H9 (cell line): Measurements from ENCODE around the gene KCNAB2. TPM values are rescaled to one million over a fixed set of nuclear protein-coding genes. Genes with fewer than 3 reads are reported as not detected.

Experiments used
- DNase-seq: peaks from one replicate; pipeline ENCODE4 v3.0.0-alpha.2; 2017
- H2AFZ ChIP-seq: one replicate; pipeline ENCODE4 v1.6.1; 2013; ENCODE audit warnings: mild to moderate bottlenecking, low read length, control low read depth, moderate library complexity
- H2AK5ac ChIP-seq: 2 replicates; pipeline ENCODE4 v1.6.1; 2013; ENCODE audit warnings: low read length, control low read depth, mixed read lengths; ENCODE audit not compliant: insufficient read length
- H2BK120ac ChIP-seq: one replicate; pipeline ENCODE4 v1.6.1; 2013; ENCODE audit warnings: low read depth, mild to moderate bottlenecking, low read length, control low read depth, inconsistent platforms; ENCODE audit not compliant: poor library complexity, severe bottlenecking
- H2BK12ac ChIP-seq: 2 replicates; pipeline ENCODE4 v1.6.1; 2013; ENCODE audit warnings: low read length, control low read depth, mixed read lengths, low read depth; ENCODE audit not compliant: insufficient read length
- H2BK15ac ChIP-seq: 2 replicates; pipeline ENCODE4 v1.6.1; 2013; ENCODE audit warnings: low read depth, low read length, control low read depth
- H2BK20ac ChIP-seq: one replicate; pipeline ENCODE4 v1.6.1; 2013; ENCODE audit warnings: low read depth, mild to moderate bottlenecking, low read length, control low read depth, inconsistent platforms; ENCODE audit not compliant: poor library complexity, severe bottlenecking
- H2BK5ac ChIP-seq: 2 replicates; pipeline ENCODE4 v1.6.1; 2013; ENCODE audit warnings: low read length, control low read depth, mixed read lengths; ENCODE audit not compliant: insufficient read length
- H3K14ac ChIP-seq: 2 replicates; pipeline ENCODE4 v1.6.1; 2013; ENCODE audit warnings: low read length, control low read depth; ENCODE audit not compliant: insufficient read depth
- H3K18ac ChIP-seq: 2 replicates; pipeline ENCODE4 v1.6.1; 2013; ENCODE audit warnings: low read depth, mild to moderate bottlenecking, mixed read lengths, low read length, control low read depth; ENCODE audit not compliant: insufficient read length
- H3K23ac ChIP-seq: 2 replicates; pipeline ENCODE4 v1.6.1; 2013; ENCODE audit warnings: low read length, control low read depth, mixed read lengths, low read depth; ENCODE audit not compliant: insufficient read length
- H3K23me2 ChIP-seq: 2 replicates; pipeline ENCODE4 v1.6.1; 2013; ENCODE audit warnings: low read depth, mild to moderate bottlenecking, mixed read lengths, low read length, control low read depth; ENCODE audit not compliant: insufficient read length, poor library complexity, severe bottlenecking
- H3K27ac ChIP-seq: 2 replicates; pipeline ENCODE4 v1.5.1; 2013; ENCODE audit warnings: low read length, control low read depth, mixed read lengths, low read depth; ENCODE audit not compliant: insufficient read length
- H3K27me3 ChIP-seq: 2 replicates; pipeline ENCODE4 v1.6.1; 2013; ENCODE audit warnings: low read length, control low read depth, inconsistent platforms; ENCODE audit not compliant: insufficient read depth
- H3K4ac ChIP-seq: 2 replicates; pipeline ENCODE4 v1.6.1; 2013; ENCODE audit warnings: low read depth, mild to moderate bottlenecking, control low read depth, inconsistent platforms, low read length, moderate library complexity
- H3K4me1 ChIP-seq: 2 replicates; pipeline ENCODE4 v1.6.1; 2013; ENCODE audit warnings: low read length, control low read depth, inconsistent platforms; ENCODE audit not compliant: insufficient read depth
- H3K4me2 ChIP-seq: 2 replicates; pipeline ENCODE4 v1.6.1; 2013; ENCODE audit warnings: low read length, control low read depth, mixed read lengths; ENCODE audit not compliant: insufficient read length, insufficient read depth
- H3K56ac ChIP-seq: 2 replicates; pipeline ENCODE4 v1.6.1; 2013; ENCODE audit warnings: low read depth, mild to moderate bottlenecking, mixed read lengths, low read length, control low read depth; ENCODE audit not compliant: insufficient read length
- H3K79me1 ChIP-seq: 2 replicates; pipeline ENCODE4 v1.6.1; 2013; ENCODE audit warnings: low read depth, mild to moderate bottlenecking, moderate library complexity, low read length, control low read depth, inconsistent platforms; ENCODE audit not compliant: insufficient read depth, poor library complexity, severe bottlenecking
- H3K79me2 ChIP-seq: 2 replicates; pipeline ENCODE4 v1.6.1; 2013; ENCODE audit warnings: low read length, control low read depth, inconsistent platforms; ENCODE audit not compliant: insufficient read depth
- H3K9ac ChIP-seq: 2 replicates; pipeline ENCODE4 v1.6.1; 2013; ENCODE audit warnings: low read length, control low read depth, mixed read lengths; ENCODE audit not compliant: insufficient read length; ENCODE audit errors: extremely low read depth
- H3K9me3 ChIP-seq: one replicate; pipeline ENCODE4 v1.6.1; 2013; ENCODE audit warnings: low read depth, low read length, inconsistent platforms; ENCODE audit not compliant: control insufficient read depth
- H3T11ph ChIP-seq: one replicate; pipeline ENCODE4 v1.6.1; 2013; ENCODE audit warnings: mild to moderate bottlenecking, low read length, control low read depth, inconsistent platforms
- H4K20me1 ChIP-seq: one replicate; pipeline ENCODE4 v1.6.1; 2013; ENCODE audit not compliant: control insufficient read depth, insufficient read length, insufficient read depth
- H4K5ac ChIP-seq: 2 replicates; pipeline ENCODE4 v1.6.1; 2013; ENCODE audit warnings: low read depth, mild to moderate bottlenecking, mixed read lengths, low read length, control low read depth; ENCODE audit not compliant: insufficient read length
- H4K8ac ChIP-seq: replicated peaks from 2 replicates; pipeline ENCODE4 v1.6.1; 2013; ENCODE audit warnings: low read length, control low read depth, mixed read lengths, low read depth; ENCODE audit not compliant: insufficient read length
- H4K91ac ChIP-seq: 2 replicates; pipeline ENCODE4 v1.6.1; 2013; ENCODE audit warnings: low read depth, mild to moderate bottlenecking, moderate library complexity, mixed read lengths, low read length, control low read depth; ENCODE audit not compliant: insufficient read length
- H3K27ac Mint-ChIP-seq, 3 experiments: 2 replicates in 2 of 3; 3 replicates in 1 of 3; pipeline ENCODE4 v1.8.0; 2020 to 2021; ENCODE audit warnings: mixed read lengths in 3 of 3, mild to moderate bottlenecking in 1 of 3, moderate library complexity in 1 of 3
- H3K27me3 Mint-ChIP-seq: 2 replicates; pipeline ENCODE4 v1.8.0; 2021; ENCODE audit warnings: low read depth, mild to moderate bottlenecking, moderate library complexity, mixed read lengths
- H3K36me3 Mint-ChIP-seq, 3 experiments: 2 replicates in 2 of 3; 3 replicates in 1 of 3; pipeline ENCODE4 v1.8.0; 2020 to 2021; ENCODE audit warnings: low read depth in 3 of 3, mixed read lengths in 3 of 3; ENCODE audit not compliant: insufficient read depth in 1 of 3
- H3K4me1 Mint-ChIP-seq, 2 experiments: 2 replicates each; pipeline ENCODE4 v1.8.0; 2020; ENCODE audit warnings: mixed read lengths in 2 of 2
- H3K4me3 Mint-ChIP-seq, 2 experiments: 2 replicates in 1 of 2; 3 replicates in 1 of 2; pipeline ENCODE4 v1.8.0; 2020 to 2021; ENCODE audit warnings: mild to moderate bottlenecking in 2 of 2, mixed read lengths in 2 of 2, moderate library complexity in 1 of 2
- H3K9me3 Mint-ChIP-seq, 2 experiments: 2 replicates in 1 of 2; 3 replicates in 1 of 2; pipeline ENCODE4 v1.8.0; 2020; ENCODE audit warnings: mild to moderate bottlenecking in 2 of 2, mixed read lengths in 2 of 2, moderate library complexity in 1 of 2
- WGBS: extraction: QIAGEN DNeasy Blood & Tissue Kit; methylation state at CpG from one replicate; pipeline ENCODE4 v1.1.7; 2013; ENCODE audit warnings: missing lambda C conversion rate, low lambda C conversion rate, mixed read lengths; ENCODE audit not compliant: insufficient read length; ENCODE audit errors: extremely low coverage; 5-methylcytosine and 5-hydroxymethylcytosine counted together
- total RNA-seq: library from RNA; stranded (reverse); gene quantifications from 2 replicates; pipeline ENCODE4 v1.2.1, GENCODE V29; 2021
- TF ChIP-seq, protein P1 (sequence below): fragments of 200-600 bp; sonication (generic); conservative IDR thresholded peaks from 3 replicates; pipeline ENCODE4 v1.8.0; 2021; ENCODE audit warnings: antibody characterized with exemption, mild to moderate bottlenecking

Gene KCNAB2
- total RNA-seq, 1 experiment from 2014 or later = 8.3 TPM

DNA sequence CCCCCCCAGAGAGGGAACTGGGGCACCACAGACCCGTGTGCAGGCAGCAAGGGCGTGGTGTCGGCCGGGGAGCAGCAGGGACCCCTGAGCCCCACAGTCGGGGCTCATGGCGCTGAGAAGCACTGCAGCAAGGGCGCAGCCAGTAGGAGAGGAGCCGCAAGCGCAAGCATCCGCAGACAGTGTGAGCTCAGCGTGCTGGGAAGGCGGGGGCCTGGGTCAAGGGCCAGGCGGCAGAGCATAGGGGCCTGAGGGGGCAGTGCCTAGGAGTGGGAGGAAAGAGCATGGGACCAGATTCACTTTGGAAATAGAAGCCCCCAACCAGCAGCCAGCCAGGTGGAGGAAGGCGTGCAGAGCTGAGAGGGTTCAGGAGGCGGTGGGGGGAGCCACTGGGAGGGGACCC lies 6.7 kb upstream of the KCNAB2 start:
- Mint-ChIP-seq H3K4me1 (peaks cover 19 to 20% of the 10 kb centered on the region in 2 experiments), H3K4me3 (no peak overlapping the region), H3K36me3 (no peaks in the 10 kb centered on the region; a peak in 1 of 7 replicates), H3K27ac (no peak overlapping the region; a peak in 1 of 7 replicates), H3K27me3 (peaks cover 21% of the 10 kb centered on the region), H3K9me3 (no peaks in the 10 kb centered on the region)
- H3K23me2 ChIP-seq = peaks cover 4% of the 10 kb centered on the region
- no peak overlapping the region for H3K56ac ChIP-seq
- H3K79me1 ChIP-seq = no peaks in the 10 kb centered on the region
- H3K27ac ChIP-seq = no peak overlapping the region
- H4K20me1 ChIP-seq = no peaks in the 10 kb centered on the region
- no peak overlapping the region for H3K18ac ChIP-seq
- no peak overlapping the region for H3K9ac ChIP-seq
- no peak overlapping the region for H2AK5ac ChIP-seq
- H2BK120ac ChIP-seq = no peak overlapping the region
- no peak for DNase-seq
- no peak overlapping the region for H3K4me2 ChIP-seq
- no peak overlapping the region for H2AFZ ChIP-seq
- H3K79me2 ChIP-seq = no peaks in the 10 kb centered on the region
- H2BK15ac ChIP-seq = no peak overlapping the region
- no peaks in the 10 kb centered on the region for H3K9me3 ChIP-seq
- WGBS = no CpG with 5 or more reads among the region's 15 CpGs
- H3T11ph ChIP-seq = no peak overlapping the region
- no peak overlapping the region for H3K14ac ChIP-seq
- H4K5ac ChIP-seq = no peak overlapping the region
- TF ChIP-seq, protein P1, sequence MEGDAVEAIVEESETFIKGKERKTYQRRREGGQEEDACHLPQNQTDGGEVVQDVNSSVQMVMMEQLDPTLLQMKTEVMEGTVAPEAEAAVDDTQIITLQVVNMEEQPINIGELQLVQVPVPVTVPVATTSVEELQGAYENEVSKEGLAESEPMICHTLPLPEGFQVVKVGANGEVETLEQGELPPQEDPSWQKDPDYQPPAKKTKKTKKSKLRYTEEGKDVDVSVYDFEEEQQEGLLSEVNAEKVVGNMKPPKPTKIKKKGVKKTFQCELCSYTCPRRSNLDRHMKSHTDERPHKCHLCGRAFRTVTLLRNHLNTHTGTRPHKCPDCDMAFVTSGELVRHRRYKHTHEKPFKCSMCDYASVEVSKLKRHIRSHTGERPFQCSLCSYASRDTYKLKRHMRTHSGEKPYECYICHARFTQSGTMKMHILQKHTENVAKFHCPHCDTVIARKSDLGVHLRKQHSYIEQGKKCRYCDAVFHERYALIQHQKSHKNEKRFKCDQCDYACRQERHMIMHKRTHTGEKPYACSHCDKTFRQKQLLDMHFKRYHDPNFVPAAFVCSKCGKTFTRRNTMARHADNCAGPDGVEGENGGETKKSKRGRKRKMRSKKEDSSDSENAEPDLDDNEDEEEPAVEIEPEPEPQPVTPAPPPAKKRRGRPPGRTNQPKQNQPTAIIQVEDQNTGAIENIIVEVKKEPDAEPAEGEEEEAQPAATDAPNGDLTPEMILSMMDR = no peak
- H4K8ac ChIP-seq = no peak overlapping the region
- H3K4me1 ChIP-seq = peaks cover 5% of the 10 kb centered on the region; the same call in 1 of the 2 replicates
- no peak overlapping the region for H2BK12ac ChIP-seq
- no peak overlapping the region for H3K23ac ChIP-seq
- no peaks in the 10 kb centered on the region for H3K27me3 ChIP-seq
- H4K91ac ChIP-seq = no peak overlapping the region
- no peak overlapping the region for H3K4ac ChIP-seq
- H2BK5ac ChIP-seq = no peak overlapping the region
- no peak overlapping the region for H2BK20ac ChIP-seq
